K562 (cell line): Measurements from ENCODE around the gene SLC35D2. TPM values are rescaled to one million over a fixed set of nuclear protein-coding genes. Genes with fewer than 3 reads are reported as not detected.
A peak's percentile ranks its signal among the peaks of the same experiment; 100 is the strongest.

Experiments
- ATAC-seq: fragments of 200-7000 bp; cut with Tn5 transposase; 3 replicates; pipeline ENCODE4 v1.9.1; 2020; ENCODE audit warnings: moderate library complexity
- BruUV-seq: library from RNA; stranded (reverse); fragments of 400-500 nt; replicated peaks from 2 replicates; lab custom pipeline; 2021; lab: Mats Ljungman, UMichigan
- CTCF ChIA-PET: fragments of 300-600 bp; formaldehyde crosslinking; extraction: SDS; loops from one replicate; lab custom pipeline; 2021; ENCODE audit warnings: low intra/inter-chr PET ratio; lab: Yijun Ruan, JAX
- POLR2A ChIA-PET: fragments of 300-600, 350-650 bp; sonication (Branson Sonifier 250); formaldehyde crosslinking; extraction: SDS; loops from one replicate; lab custom pipeline; 2021; ENCODE audit warnings: antibody characterized with exemption, inconsistent platforms; lab: Yijun Ruan, JAX
- DNase-seq, 4 experiments: peaks; one replicate each; pipeline versions ENCODE4 v3.0.0 to v3.0.0-alpha.2; 2011 to 2018; ENCODE audit warnings: low spot score in 3 of 4, mixed read lengths in 3 of 4; ENCODE audit errors: extremely low read depth in 1 of 4
- FAIRE-seq: peaks from 2 replicates; lab custom pipeline; 2011; peaks lifted over from hg19 to GRCh38; lab: Jason Lieb, UNC
- H2AFZ ChIP-seq: 2 replicates; pipeline ENCODE4 v1.6.0; 2011; ENCODE audit warnings: low read depth, low read length, control low read depth, inconsistent platforms
- H3K27ac ChIP-seq: fragments of 200-600 bp; 3 replicates; pipeline ENCODE4 v1.8.0; 2011; ENCODE audit warnings: low read depth, mild to moderate bottlenecking, control low read depth, inconsistent platforms, low read length, moderate library complexity, mixed read lengths; ENCODE audit errors: extremely low read depth
- H3K27me3 ChIP-seq, 2 experiments: fragments of 300-600 bp in 1 of 2; 2 replicates in 1 of 2; 3 replicates in 1 of 2; pipeline versions ENCODE4 v1.6.0 to v1.8.0; 2011; ENCODE audit warnings: inconsistent platforms in 2 of 2, low read length in 2 of 2, mild to moderate bottlenecking in 1 of 2, mixed read lengths in 1 of 2, moderate library complexity in 1 of 2; ENCODE audit not compliant: control insufficient read depth in 2 of 2, insufficient read depth in 2 of 2
- H3K36me3 ChIP-seq: fragments of 300-600 bp; 3 replicates; pipeline ENCODE4 v1.8.0; 2011; ENCODE audit warnings: mild to moderate bottlenecking, low read length, inconsistent platforms; ENCODE audit not compliant: control insufficient read depth, insufficient read depth
- H3K4me1 ChIP-seq, 2 experiments: fragments of 200-600 bp in 1 of 2; replicated peaks in 1 of 2; 2 replicates in 1 of 2; 3 replicates in 1 of 2; pipeline versions ENCODE4 v1.5.1 to v1.8.0; 2011; ENCODE audit warnings: inconsistent platforms in 2 of 2, low read length in 2 of 2, mild to moderate bottlenecking in 1 of 2, mixed read lengths in 1 of 2, moderate library complexity in 1 of 2; ENCODE audit not compliant: control insufficient read depth in 2 of 2, insufficient read depth in 2 of 2
- H3K4me2 ChIP-seq: 2 replicates; pipeline ENCODE4 v1.6.1; 2011; ENCODE audit warnings: low read length, control low read depth, inconsistent platforms, mixed read lengths; ENCODE audit not compliant: insufficient read depth
- H3K4me3 ChIP-seq: fragments of 200-600 bp; sonication (generic), shearing (Covaris generic); 2 replicates; pipeline ENCODE4 v1.5.1; 2016; ENCODE audit warnings: control low read depth, inconsistent platforms
- H3K79me2 ChIP-seq: fragments of 200-600 bp; 3 replicates; pipeline ENCODE4 v1.8.0; 2011; ENCODE audit warnings: low read length, inconsistent platforms; ENCODE audit not compliant: control insufficient read depth, insufficient read depth
- H3K9ac ChIP-seq, 2 experiments: 2 replicates each; pipeline versions ENCODE4 v1.6.0 to v1.6.1; 2011; ENCODE audit warnings: low read depth in 2 of 2, low read length in 2 of 2, control low read depth in 1 of 2, inconsistent platforms in 1 of 2, mild to moderate bottlenecking in 1 of 2, mixed read lengths in 1 of 2; ENCODE audit not compliant: insufficient read depth in 1 of 2
- H3K9me1 ChIP-seq: one replicate; pipeline ENCODE4 v1.6.0; 2011; ENCODE audit warnings: inconsistent platforms, mild to moderate bottlenecking, low read length, moderate library complexity; ENCODE audit not compliant: control insufficient read depth, insufficient read depth
- H3K9me3 ChIP-seq: replicated peaks from 2 replicates; pipeline ENCODE4 v1.5.1; 2011; ENCODE audit warnings: low read depth, low read length, inconsistent platforms; ENCODE audit not compliant: control insufficient read depth, insufficient read depth
- H4K20me1 ChIP-seq: replicated peaks from 2 replicates; pipeline ENCODE4 v1.6.1; 2011; ENCODE audit warnings: low read length, inconsistent platforms, mixed read lengths; ENCODE audit not compliant: control insufficient read depth, insufficient read depth
- ARHGAP35 ChIP-seq: fragments of 450-650 bp; IDR thresholded peaks from 2 replicates; pipeline ENCODE4 v1.6.1; 2018; ENCODE audit not compliant: partially characterized antibody
- CBX1 ChIP-seq: sonication (generic); IDR thresholded peaks from 2 replicates; pipeline ENCODE4 v1.6.1; 2016; ENCODE audit warnings: antibody characterized with exemption, low read depth, mild to moderate bottlenecking
- CBX5 ChIP-seq: IDR thresholded peaks from 2 replicates; pipeline ENCODE4 v1.6.1; 2014; ENCODE audit warnings: low read depth, borderline replicate concordance
- CLOCK ChIP-seq: fragments of 250-450 bp; sonication (Bioruptor Pico); IDR thresholded peaks from 2 replicates; pipeline ENCODE4 v1.4.0; 2020; ENCODE audit warnings: mild to moderate bottlenecking, moderate library complexity, borderline replicate concordance
- EP300 ChIP-seq: IDR thresholded peaks from 2 replicates; pipeline ENCODE4 v1.6.1; 2012; ENCODE audit warnings: low read length, improper control_type of control experiment
- FOXA1 ChIP-seq: fragments of 450-650 bp; IDR thresholded peaks from 2 replicates; pipeline ENCODE4 v1.6.1; 2016; ENCODE audit warnings: mild to moderate bottlenecking, borderline replicate concordance
- HDAC1 ChIP-seq, 2 experiments: fragments of 450-650 bp; IDR thresholded peaks; 2 replicates each; pipeline ENCODE4 v1.6.1; 2016 to 2017; ENCODE audit warnings: inconsistent platforms in 1 of 2, mild to moderate bottlenecking in 1 of 2, moderate library complexity in 1 of 2
- HDAC2 ChIP-seq: fragments of 450-650 bp; IDR thresholded peaks from 2 replicates; pipeline ENCODE4 v1.6.1; 2016; ENCODE audit warnings: mild to moderate bottlenecking
- JUNB ChIP-seq: fragments of 450-650 bp; formaldehyde crosslinking; conservative IDR thresholded peaks from 2 replicates; pipeline ENCODE4 v1.4.0; 2020; ENCODE audit warnings: mild to moderate bottlenecking
- SRF ChIP-seq, 2 experiments: fragments of 250-450, 450-650 bp in 1 of 2; sonication (Bioruptor Pico) in 1 of 2; sonication (generic) in 1 of 2; formaldehyde crosslinking; IDR thresholded peaks; 2 replicates each; pipeline versions ENCODE4 v1.5.0 to v1.5.1; 2020 to 2022; ENCODE audit warnings: mild to moderate bottlenecking in 1 of 2, missing genetic modification reagents in 1 of 2
- TEAD4 ChIP-seq, 2 experiments: sonication (generic) in 1 of 2; formaldehyde crosslinking in 1 of 2; IDR thresholded peaks; 2 replicates each; pipeline versions ENCODE4 v1.6.1 to v1.8.0; 2012 to 2022; ENCODE audit warnings: borderline replicate concordance in 1 of 2, inconsistent platforms in 1 of 2, low read length in 1 of 2, mild to moderate bottlenecking in 1 of 2, missing genetic modification reagents in 1 of 2
- TRIM28 ChIP-seq: fragments of 450-650 bp; IDR thresholded peaks from 2 replicates; pipeline ENCODE4 v1.6.1; 2017
- ZNF143 ChIP-seq: sonication (generic); formaldehyde crosslinking; IDR thresholded peaks from 2 replicates; pipeline ENCODE4 v1.9.0; 2022; ENCODE audit warnings: mild to moderate bottlenecking, missing genetic modification reagents
- ZNF280A ChIP-seq: fragments of 450-650 bp; IDR thresholded peaks from 2 replicates; pipeline ENCODE4 v1.6.1; 2018; ENCODE audit warnings: mild to moderate bottlenecking, low read depth; ENCODE audit not compliant: partially characterized antibody
- ZNF316 ChIP-seq: fragments of 450-650 bp; IDR thresholded peaks from 2 replicates; pipeline ENCODE4 v1.6.1; 2016
- ZNF324 ChIP-seq: fragments of 250-450 bp; sonication (Bioruptor Pico); IDR thresholded peaks from 2 replicates; pipeline ENCODE4 v1.4.0; 2020; ENCODE audit warnings: mild to moderate bottlenecking
- ZNF561 ChIP-seq: fragments of 450-650 bp; formaldehyde crosslinking; conservative IDR thresholded peaks from 2 replicates; pipeline ENCODE4 v1.4.0; 2020; ENCODE audit warnings: mild to moderate bottlenecking, moderate library complexity
- ZNF76 ChIP-seq: fragments of 250-450 bp; sonication (Bioruptor Pico); IDR thresholded peaks from 2 replicates; pipeline ENCODE4 v1.4.0; 2020; ENCODE audit warnings: mild to moderate bottlenecking, moderate library complexity, borderline replicate concordance
- WGBS: fragments of 100-300 bp; shearing (Covaris generic); methylation state at CpG from one replicate; pipeline ENCODE4 v1.1.6; 2016; ENCODE audit warnings: low coverage, mixed read lengths; ENCODE audit not compliant: insufficient coverage; ENCODE audit errors: missing lambda C conversion rate; 5-methylcytosine and 5-hydroxymethylcytosine counted together
- in situ Hi-C: fragments of 300-500 bp; cut with MboI; formaldehyde crosslinking; loops from 4 replicates; pipeline ENCODE4 v1.15.0; 2018; ENCODE audit warnings: inconsistent platforms, mixed read lengths
- intact Hi-C: fragments of 100-400 bp; cut with micrococcal nuclease; formaldehyde crosslinking; loops from 2 replicates; pipeline ENCODE4 v1.14.2; 2022
- polyA plus RNA-seq, 8 experiments: library from polyadenylated mRNA; depleted of rRNA in 4 of 8; stranded (reverse) in 5 of 8; unstranded in 3 of 8; fragments of >200 nt; fragmentation: Nextera tagmentation in 2 of 8; fragmentation: Illumina TruSeq in 1 of 8; extraction: Ambion mirVana in 2 of 8; extraction: Trizol in 1 of 8; gene quantifications; 2 replicates each; pipeline versions ENCODE4 v1.2.1 to v1.2.3, GENCODE V29; 2011 to 2014; ENCODE audit warnings: inconsistent platforms in 1 of 8, missing spikeins in 1 of 8
- total RNA-seq, 7 experiments: library from RNA; depleted of rRNA in 6 of 7; stranded (reverse); fragments of >200 nt in 6 of 7; fragmentation: Illumina TruSeq in 2 of 7; extraction: Trizol in 2 of 7; gene quantifications; 2 replicates each; pipeline versions ENCODE4 v1.2.1 to v1.2.3, GENCODE V29; 2011 to 2021; ENCODE audit warnings: low replicate concordance in 1 of 7
- TF ChIP-seq, protein P1 (sequence below): sonication (generic); formaldehyde crosslinking; IDR thresholded peaks from 2 replicates; pipeline ENCODE4 v1.8.1; 2023; ENCODE audit warnings: mild to moderate bottlenecking, missing genetic modification reagents

Gene SLC35D2
- total and polyA plus RNA-seq, 9 of the 15 experiments (the other 6 are each of a cell fraction or from before 2014, with no cell fraction given), result 2.9 to 14.9 (median 11.7) TPM

DNA sequence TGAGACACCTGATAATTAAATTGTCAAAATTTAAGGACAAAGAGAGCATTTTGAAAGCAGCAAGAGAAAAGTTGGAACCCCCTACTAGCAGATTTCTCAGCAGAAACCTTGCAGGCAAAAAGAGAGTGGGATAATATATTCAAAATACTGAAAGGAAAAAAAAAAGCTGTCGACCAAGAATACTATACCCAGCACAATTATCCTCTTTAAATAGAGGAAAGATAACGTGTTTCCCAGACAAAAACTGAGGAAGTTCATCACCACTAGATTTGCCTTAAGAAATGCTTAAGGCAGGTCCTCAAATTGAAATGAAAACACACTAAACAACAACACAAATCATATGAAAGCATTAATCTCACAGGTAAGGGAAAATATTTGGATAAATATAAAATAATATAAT lies 108.6 kb downstream of the SLC35D2 start:
- ATAC-seq (no peak), FAIRE-seq (no peak), DNase-seq (no peak)
- H2AFZ ChIP-seq, result no peak overlapping the region
- ChIA-PET CTCF (no interaction called here), POLR2A (no interaction called here)
- no peak overlapping the region for H3K9ac ChIP-seq
- intact Hi-C loops (no loop called here), in situ Hi-C loops (no loop called here)
- no peak overlapping the region for H3K4me2 ChIP-seq
- no peaks in the 10 kb centered on the region for H3K36me3 ChIP-seq
- no peak overlapping the region for H3K4me3 ChIP-seq
- no peaks in the 10 kb centered on the region for H4K20me1 ChIP-seq
- WGBS, result 8% methylated on average over 2 of the region's 2 CpGs
- H3K9me3 ChIP-seq, result 0 out of 2 replicates have a peak, but pooled peaks cover 6% of the 10 kb centered on the region
- no peaks in the 10 kb centered on the region for H3K9me1 ChIP-seq
- H3K79me2 ChIP-seq, result no peaks in the 10 kb centered on the region
- no peak overlapping the region for H3K27ac ChIP-seq
- no peaks in the 10 kb centered on the region for H3K4me1 ChIP-seq
- no TSS peak for BruUV-seq
- no peaks in the 10 kb centered on the region for H3K27me3 ChIP-seq
- no peak for TF ChIP-seq EP300
- no peak for TF ChIP-seq ZNF316
- no peak for TF ChIP-seq ZNF143 (CRISPR knock-in tag)
- TF ChIP-seq ARHGAP35, result no peak
- peak; percentile 44 for TF ChIP-seq ZNF280A
- no peak for TF ChIP-seq CLOCK (CRISPR knock-in tag)
- TF ChIP-seq JUNB (CRISPR knock-in tag), result no peak
- no peak for TF ChIP-seq ZNF561 (CRISPR knock-in tag)
- TF ChIP-seq TRIM28, result peak; percentile 59; the same call in 1 of the 2 replicates
- no peak for TF ChIP-seq HDAC1 (IDR thresholded peaks at IDR 0.05)
- no peak for TF ChIP-seq ZNF76 (CRISPR knock-in tag)
- no peak for TF ChIP-seq CBX1
- no peak for TF ChIP-seq TEAD4 (IDR thresholded peaks at IDR 0.05; ENCODE audit: low read length)
- no peak for TF ChIP-seq TEAD4 (CRISPR knock-in tag; IDR thresholded peaks at IDR 0.05; ENCODE audit: borderline replicate concordance)
- TF ChIP-seq, protein P1, sequence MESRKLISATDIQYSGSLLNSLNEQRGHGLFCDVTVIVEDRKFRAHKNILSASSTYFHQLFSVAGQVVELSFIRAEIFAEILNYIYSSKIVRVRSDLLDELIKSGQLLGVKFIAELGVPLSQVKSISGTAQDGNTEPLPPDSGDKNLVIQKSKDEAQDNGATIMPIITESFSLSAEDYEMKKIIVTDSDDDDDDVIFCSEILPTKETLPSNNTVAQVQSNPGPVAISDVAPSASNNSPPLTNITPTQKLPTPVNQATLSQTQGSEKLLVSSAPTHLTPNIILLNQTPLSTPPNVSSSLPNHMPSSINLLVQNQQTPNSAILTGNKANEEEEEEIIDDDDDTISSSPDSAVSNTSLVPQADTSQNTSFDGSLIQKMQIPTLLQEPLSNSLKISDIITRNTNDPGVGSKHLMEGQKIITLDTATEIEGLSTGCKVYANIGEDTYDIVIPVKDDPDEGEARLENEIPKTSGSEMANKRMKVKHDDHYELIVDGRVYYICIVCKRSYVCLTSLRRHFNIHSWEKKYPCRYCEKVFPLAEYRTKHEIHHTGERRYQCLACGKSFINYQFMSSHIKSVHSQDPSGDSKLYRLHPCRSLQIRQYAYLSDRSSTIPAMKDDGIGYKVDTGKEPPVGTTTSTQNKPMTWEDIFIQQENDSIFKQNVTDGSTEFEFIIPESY (CRISPR knock-in tag), result no peak
- TF ChIP-seq HDAC2, result no peak
- TF ChIP-seq CBX5, result 0 out of 2 replicates have a peak, but pooled peaks have one; percentile 28
- TF ChIP-seq FOXA1, result no peak
- TF ChIP-seq ZNF324 (CRISPR knock-in tag), result no peak
- no peak for TF ChIP-seq SRF (CRISPR knock-in tag; IDR thresholded peaks at IDR 0.05)
